SK-N-SH treated with all-trans-retinoic acid at 6 μM for 48 hours (cell line): ENCODE data around the gene CNPPD1.

ENCODE experiments used
- ATAC-seq: fragments of 200-7000 bp; cut with Tn5 transposase; 3 replicates; pipeline ENCODE4 v1.9.1; 2020; ENCODE audit warnings: mild to moderate bottlenecking, moderate library complexity
- ARNTL ChIP-seq: fragments of 450-650 bp; formaldehyde crosslinking; IDR thresholded peaks from 2 replicates; pipeline ENCODE4 v1.5.0; 2020; ENCODE audit warnings: low read depth, mild to moderate bottlenecking, moderate library complexity, borderline replicate concordance
- BACH2 ChIP-seq: fragments of 250-450 bp; sonication (Bioruptor Pico); IDR thresholded peaks from 2 replicates; pipeline ENCODE4 v1.9.0; 2021; ENCODE audit warnings: mild to moderate bottlenecking, borderline replicate concordance
- CREB5 ChIP-seq: fragments of 250-450 bp; sonication (Bioruptor Pico); IDR thresholded peaks from 2 replicates; pipeline ENCODE4 v1.5.1; 2020; ENCODE audit warnings: low read depth, mild to moderate bottlenecking, moderate library complexity
- CSDC2 ChIP-seq: fragments of 250-450 bp; sonication (Bioruptor Pico); IDR thresholded peaks from 2 replicates; pipeline ENCODE4 v1.5.0; 2020; ENCODE audit warnings: mild to moderate bottlenecking, moderate library complexity
- CSRNP3 ChIP-seq: fragments of 250-450 bp; sonication (Bioruptor Pico); IDR thresholded peaks from 2 replicates; pipeline ENCODE4 v1.5.1; 2021; ENCODE audit warnings: mild to moderate bottlenecking, moderate library complexity
- ESRRG ChIP-seq: fragments of 250-450 bp; sonication (Bioruptor Pico); IDR thresholded peaks from 2 replicates; pipeline ENCODE4 v1.6.1; 2021; ENCODE audit warnings: mild to moderate bottlenecking
- GLIS3 ChIP-seq: fragments of 250-450 bp; sonication (Bioruptor Pico); IDR thresholded peaks from 2 replicates; pipeline ENCODE4 v1.5.0; 2020; ENCODE audit warnings: mild to moderate bottlenecking, moderate library complexity
- ISL1 ChIP-seq: fragments of 250-450 bp; sonication (Bioruptor Pico); IDR thresholded peaks from 2 replicates; pipeline ENCODE4 v2.1.2; 2022; ENCODE audit warnings: mild to moderate bottlenecking, moderate library complexity
- OSR1 ChIP-seq: fragments of 250-450 bp; sonication (Bioruptor Pico); IDR thresholded peaks from 2 replicates; pipeline ENCODE4 v1.8.0; 2022; ENCODE audit warnings: moderate library complexity, mild to moderate bottlenecking, inconsistent platforms
- PATZ1 ChIP-seq: fragments of 250-450 bp; sonication (Bioruptor Pico); IDR thresholded peaks from 2 replicates; pipeline ENCODE4 v1.8.0; 2020; ENCODE audit warnings: mild to moderate bottlenecking, moderate library complexity, borderline replicate concordance
- POU6F1 ChIP-seq: fragments of 250-450 bp; sonication (Bioruptor Pico); IDR thresholded peaks from 2 replicates; pipeline ENCODE4 v1.8.0; 2021; ENCODE audit warnings: low read depth, mild to moderate bottlenecking, moderate library complexity, borderline replicate concordance
- PPARA ChIP-seq: fragments of 250-450 bp; sonication (Bioruptor Pico); IDR thresholded peaks from 2 replicates; pipeline ENCODE4 v1.5.0; 2020; ENCODE audit warnings: mild to moderate bottlenecking, borderline replicate concordance
- RARB ChIP-seq: fragments of 250-450 bp; sonication (Bioruptor Pico); IDR thresholded peaks from 2 replicates; pipeline ENCODE4 v1.8.0; 2021; ENCODE audit warnings: mild to moderate bottlenecking, moderate library complexity
- SNAI2 ChIP-seq: fragments of 250-450 bp; sonication (Bioruptor Pico); IDR thresholded peaks from 2 replicates; pipeline ENCODE4 v1.5.0; 2020; ENCODE audit warnings: mild to moderate bottlenecking, moderate library complexity
- TOX ChIP-seq: fragments of 250-450 bp; sonication (Bioruptor Pico); IDR thresholded peaks from 2 replicates; pipeline ENCODE4 v1.8.0; 2021; ENCODE audit warnings: mild to moderate bottlenecking, moderate library complexity, borderline replicate concordance
- ZC3H10 ChIP-seq: fragments of 250-450 bp; sonication (Bioruptor Pico); IDR thresholded peaks from 2 replicates; pipeline ENCODE4 v1.5.1; 2021; ENCODE audit warnings: mild to moderate bottlenecking, moderate library complexity
- ZFP3 ChIP-seq: fragments of 250-450 bp; sonication (Bioruptor Pico); IDR thresholded peaks from 2 replicates; pipeline ENCODE4 v1.5.0; 2020; ENCODE audit warnings: mild to moderate bottlenecking, moderate library complexity
- ZFP30 ChIP-seq: fragments of 450-650 bp; formaldehyde crosslinking; IDR thresholded peaks from 2 replicates; pipeline ENCODE4 v1.5.0; 2022; ENCODE audit warnings: mild to moderate bottlenecking, moderate library complexity
- ZNF565 ChIP-seq: fragments of 450-650 bp; formaldehyde crosslinking; conservative IDR thresholded peaks from 2 replicates; pipeline ENCODE4 v1.5.0; 2020; ENCODE audit warnings: low read depth, mild to moderate bottlenecking, moderate library complexity
- ZNF70 ChIP-seq: fragments of 450-650 bp; formaldehyde crosslinking; IDR thresholded peaks from 2 replicates; pipeline ENCODE4 v1.5.0; 2020; ENCODE audit warnings: mild to moderate bottlenecking, moderate library complexity
- ZNF8 ChIP-seq: fragments of 450-650 bp; formaldehyde crosslinking; IDR thresholded peaks from 2 replicates; pipeline ENCODE4 v1.5.0; 2020; ENCODE audit warnings: mild to moderate bottlenecking, moderate library complexity

The CNPPD1 gene

DNA sequence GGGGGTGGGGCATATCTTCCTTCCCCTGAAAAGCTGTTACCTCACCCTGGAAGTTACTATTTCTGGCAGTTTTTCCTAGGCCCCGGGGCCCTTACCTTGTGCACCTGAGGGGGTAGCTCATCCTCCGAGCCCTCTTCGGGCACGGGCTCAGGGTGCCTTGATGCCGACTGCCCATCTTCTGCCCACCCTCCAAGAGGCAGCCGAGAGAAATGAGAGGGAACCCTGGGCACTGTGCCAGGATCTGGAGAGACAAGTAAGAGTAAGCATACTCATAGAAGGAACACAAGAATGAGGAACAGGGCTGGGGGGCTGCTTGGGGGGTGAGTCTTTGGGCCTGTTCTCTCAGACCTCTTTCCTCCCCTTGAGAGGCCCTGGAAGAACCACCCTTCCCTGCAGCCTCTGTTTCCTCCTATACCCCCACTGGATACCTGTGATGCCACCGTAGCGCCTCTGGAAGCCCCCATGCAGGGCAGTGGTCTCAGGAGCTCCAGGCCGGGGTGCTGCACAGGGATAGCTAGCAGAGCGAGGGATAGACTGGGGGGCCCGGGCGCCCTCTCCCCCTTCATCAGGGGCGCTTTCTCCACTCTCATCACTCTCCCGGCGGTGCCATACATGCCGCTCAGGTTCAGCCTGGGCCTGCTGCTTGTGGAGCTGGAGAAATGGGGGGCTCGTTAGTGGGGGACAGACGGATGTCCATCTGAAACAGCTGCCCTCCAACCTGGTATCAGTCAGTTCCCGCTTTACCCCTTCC lies 44.1 kb upstream of the CNPPD1 start:
- no peak for ATAC-seq
- TF ChIP-seq PATZ1 (CRISPR knock-in tag) (no peak), OSR1 (no peak), ZNF70 (CRISPR knock-in tag) (no peak), POU6F1 (CRISPR knock-in tag) (no peak), ZNF8 (CRISPR knock-in tag) (no peak), ZFP30 (CRISPR knock-in tag) (no peak), CSDC2 (CRISPR knock-in tag) (no peak), ESRRG (no peak)

GRCh38 chr2:219219784-219220532 lies 43.2 kb upstream of the CNPPD1 start:
- no peak for ATAC-seq
- TF ChIP-seq PATZ1 (CRISPR knock-in tag): no peak
- no peak for TF ChIP-seq ZNF70 (CRISPR knock-in tag)
- no peak for TF ChIP-seq PPARA (CRISPR knock-in tag)
- no peak for TF ChIP-seq POU6F1 (CRISPR knock-in tag)
- TF ChIP-seq ZFP3 (CRISPR knock-in tag): no peak
- no peak for TF ChIP-seq CSRNP3 (CRISPR knock-in tag)
- TF ChIP-seq RARB (CRISPR knock-in tag): no peak
- TF ChIP-seq ZNF8 (CRISPR knock-in tag): no peak
- TF ChIP-seq ZC3H10 (CRISPR knock-in tag): no peak
- no peak for TF ChIP-seq OSR1
- TF ChIP-seq ISL1: no peak
- no peak for TF ChIP-seq BACH2 (CRISPR knock-in tag)
- no peak for TF ChIP-seq CSDC2 (CRISPR knock-in tag)
- no peak for TF ChIP-seq SNAI2 (CRISPR knock-in tag)
- no peak for TF ChIP-seq ESRRG
- no peak for TF ChIP-seq GLIS3 (CRISPR knock-in tag)
- no peak for TF ChIP-seq CREB5 (CRISPR knock-in tag)
- no peak for TF ChIP-seq ZNF565 (CRISPR knock-in tag)
- TF ChIP-seq TOX (CRISPR knock-in tag): no peak
- TF ChIP-seq ARNTL (CRISPR knock-in tag): no peak
